Stomach (tissue), 9 donors: ENCODE measurements around the gene MRPS21. TPM values are rescaled to one million over a fixed set of nuclear protein-coding genes. Genes with fewer than 3 reads are reported as not detected.

Experiments
- DNase-seq, 2 donors: peaks; one replicate each; pipeline versions ENCODE4 v3.0.0 to v3.0.0-alpha.2; 2013 to 2019
- H3K27ac ChIP-seq, 5 donors: fragments of 200-600 bp in 4 of 5; sonication (generic) in 4 of 5; one replicate each; pipeline ENCODE4 v1.5.1; 2013 to 2019; ENCODE audit warnings: mild to moderate bottlenecking in 1 of 5, moderate library complexity in 1 of 5
- H3K27me3 ChIP-seq, 3 donors: fragments of 200-600 bp; sonication (generic); one replicate each; pipeline ENCODE4 v1.5.1; 2017 to 2019; ENCODE audit warnings: mixed run types in 1 of 3
- H3K36me3 ChIP-seq, 4 donors: fragments of 200-600 bp; sonication (generic); 1 replicate in 3 of 4; 2 replicates in 1 of 4; pipeline ENCODE4 v1.5.1; 2016 to 2019
- H3K4me1 ChIP-seq, 4 donors: fragments of 200-600 bp; sonication (generic); one replicate each; pipeline ENCODE4 v1.5.1; 2016 to 2019
- H3K4me3 ChIP-seq, 4 donors: fragments of 200-600 bp; sonication (generic) in 3 of 4; one replicate each; pipeline ENCODE4 v1.5.1; 2016 to 2019; ENCODE audit warnings: mild to moderate bottlenecking in 1 of 4
- H3K9me3 ChIP-seq, 4 donors: fragments of 200-600 bp; sonication (generic); one replicate each; pipeline ENCODE4 v1.5.1; 2016 to 2019
- CTCF ChIP-seq, 7 experiments: fragments of 450-650 bp in 4 of 7; fragments of 200-600 bp in 3 of 7; sonication (generic) in 3 of 7; IDR thresholded peaks; one replicate each; pipeline ENCODE4 v1.5.1; 2016 to 2019; ENCODE audit warnings: antibody characterized with exemption in 7 of 7, control low read depth in 2 of 7, mild to moderate bottlenecking in 1 of 7
- EP300 ChIP-seq: sonication (generic); formaldehyde crosslinking; IDR thresholded peaks from one replicate; pipeline ENCODE4 v1.6.1; 2017; ENCODE audit warnings: antibody characterized with exemption
- POLR2A ChIP-seq, 4 donors: fragments of 450-650 bp; IDR thresholded peaks; one replicate each; pipeline ENCODE4 v1.6.1; 2016; ENCODE audit warnings: antibody characterized with exemption in 4 of 4, control low read depth in 2 of 4, mild to moderate bottlenecking in 1 of 4, moderate library complexity in 1 of 4
- POLR2AphosphoS5 ChIP-seq, 3 donors: sonication (generic); formaldehyde crosslinking; IDR thresholded peaks; one replicate each; pipeline ENCODE4 v1.6.1; 2016; ENCODE audit warnings: antibody characterized with exemption in 3 of 3
- WGBS, 5 donors: extraction: QIAGEN DNeasy Blood & Tissue Kit in 3 of 5; methylation state at CpG; one replicate each; pipeline versions ENCODE4 v1.1.5 to v1.1.7; 2013 to 2018; 5-methylcytosine and 5-hydroxymethylcytosine counted together
- intact Hi-C: fragments of 100-400 bp; cut with DNase I; formaldehyde crosslinking; loops from one replicate; pipeline ENCODE4 v1.15.1; 2023; ENCODE audit warnings: low total_unique reads
- polyA plus RNA-seq, 3 donors: library from polyadenylated mRNA; stranded (reverse); fragments of 200-250 nt; gene quantifications; one replicate each; pipeline ENCODE4 v1.2.3, GENCODE V29; 2013
- total RNA-seq, 5 donors: library from RNA; depleted of rRNA; stranded (reverse); fragments of >200 nt; gene quantifications; one replicate each; pipeline versions ENCODE4 v1.1.0 to v1.2.3, GENCODE V29; 2014 to 2016
- donor health status: healthy with polysubstance abuse.
- donor health status: Bipolar disorder and iron deficiency.
- donor health status: healthy.

Gene MRPS21
- total and polyA plus RNA-seq, 8 donors: 2.0 to 130 (median 88.8) TPM

- H3K4me1 ChIP-seq: peaks cover 21 to 49% (median 36%) of the 10 kb centered on the region in 4 donors
- TF ChIP-seq EP300 (no peak), POLR2AphosphoS5 (IDR thresholded peaks at IDR 0.05) (peak in 2 of 3 donors; percentile 0 to 56)
- DNase-seq: no peak
- H3K36me3 ChIP-seq: peaks cover 0 to 33% (median 24%) of the 10 kb centered on the region in 4 donors
- H3K27me3 ChIP-seq: no peaks in the 10 kb centered on the region
- intact Hi-C loops: no loop called here
- peak overlapping the region; percentile 79 to 95 (median 87) for H3K27ac ChIP-seq
- no peaks in the 10 kb centered on the region for H3K9me3 ChIP-seq
- peak overlapping the region; percentile 50 to 68 (median 56) for H3K4me3 ChIP-seq
- WGBS, 5 donors: 4 to 15% (median 8%) methylated on average over 21 of the region's 21 CpGs
Observed at GRCh38 chr1:150282558-150282958, 11.1 kb upstream of the MRPS21 start.

GRCh38 chr1:150283260-150283659, 10.4 kb upstream of the MRPS21 start:
- no peak for DNase-seq
- peak overlapping the region in 4 of 5 donors; percentile 79 to 95 (median 89) for H3K27ac ChIP-seq
- intact Hi-C loops: no loop called here
- H3K27me3 ChIP-seq: no peaks in the 10 kb centered on the region
- TF ChIP-seq POLR2AphosphoS5 (IDR thresholded peaks at IDR 0.05) (no peak), EP300 (no peak), POLR2A (IDR thresholded peaks at IDR 0.05) (no peak), CTCF (IDR thresholded peaks at IDR 0.05) (no peak)
- WGBS, 5 donors: 81 to 87% (median 85%) methylated on average over 12 of the region's 12 CpGs
- peaks cover 21 to 49% (median 36%) of the 10 kb centered on the region in 4 donors for H3K4me1 ChIP-seq
- peak overlapping the region; percentile 50 to 68 (median 56) for H3K4me3 ChIP-seq
- H3K36me3 ChIP-seq: peaks cover 0 to 40% (median 26%) of the 10 kb centered on the region in 4 donors
- H3K9me3 ChIP-seq: no peaks in the 10 kb centered on the region

DNA sequence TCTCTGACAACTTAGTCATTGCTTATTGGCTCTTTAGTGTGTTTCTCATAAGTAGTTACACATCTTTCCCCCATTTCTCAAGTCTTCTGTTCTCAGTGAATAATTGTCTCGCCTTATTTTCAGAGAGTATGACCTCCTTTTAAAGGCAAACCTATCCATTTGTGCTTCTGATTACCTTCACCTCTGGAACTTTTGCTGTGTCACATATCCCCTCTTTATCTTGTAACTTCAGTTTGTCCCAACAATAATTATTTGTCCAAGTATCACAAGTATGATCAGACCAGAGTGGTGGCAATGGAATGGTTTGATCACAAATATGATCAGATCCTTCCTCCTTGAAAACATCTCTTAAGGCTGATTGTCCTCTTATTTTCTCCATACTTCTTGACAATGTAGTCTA, 5.3 kb upstream of the MRPS21 start:
- Histone ChIP-seq H3K36me3 (peaks cover 0 to 40% (median 26%) of the 10 kb centered on the region in 4 donors), H3K9me3 (no peaks in the 10 kb centered on the region), H3K27me3 (no peaks in the 10 kb centered on the region), H3K27ac (no peak overlapping the region), H3K4me3 (no peak overlapping the region), H3K4me1 (peaks cover 5 to 20% (median 15%) of the 10 kb centered on the region in 4 donors)
- no peak for DNase-seq
- intact Hi-C loops: no loop called here
- TF ChIP-seq POLR2A (IDR thresholded peaks at IDR 0.05) (no peak), EP300 (no peak), CTCF (IDR thresholded peaks at IDR 0.05) (no peak), POLR2AphosphoS5 (IDR thresholded peaks at IDR 0.05) (no peak)
- WGBS, 5 donors: 84 to 96% (median 90%) methylated on average over 1 of the region's 1 CpG

DNA sequence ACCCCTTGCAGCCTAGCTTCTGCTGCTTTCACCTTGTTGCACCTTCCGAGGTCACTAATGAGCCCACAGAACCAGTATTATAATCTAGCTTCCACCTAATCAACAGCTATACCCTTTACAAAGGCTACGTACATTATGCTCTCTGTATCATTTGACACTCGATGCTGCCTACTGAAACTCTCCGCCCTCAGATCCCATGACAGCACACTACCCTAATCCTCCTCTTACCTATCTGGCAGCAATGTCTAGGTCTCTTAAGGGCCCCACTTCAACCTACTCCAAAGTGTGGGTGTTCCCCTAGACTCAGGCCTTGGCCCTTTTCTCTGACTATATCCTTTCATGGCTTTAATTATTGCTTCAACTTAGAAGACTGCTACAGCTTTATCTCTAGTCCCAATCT, 4.8 kb upstream of the MRPS21 start:
- WGBS, 5 donors: 82 to 91% (median 89%) methylated on average over 4 of the region's 4 CpGs
- H3K9me3 ChIP-seq: no peaks in the 10 kb centered on the region

More for the DNA sequence above, 4.8 kb upstream of the MRPS21 start:
- TF ChIP-seq CTCF (IDR thresholded peaks at IDR 0.05) (no peak), POLR2AphosphoS5 (IDR thresholded peaks at IDR 0.05) (no peak), POLR2A (IDR thresholded peaks at IDR 0.05) (no peak), EP300 (no peak)
- peaks cover 0 to 40% (median 26%) of the 10 kb centered on the region in 4 donors for H3K36me3 ChIP-seq
- DNase-seq: no peak
- no peak overlapping the region for H3K4me3 ChIP-seq
- intact Hi-C loops: no loop called here
- H3K27ac ChIP-seq: no peak overlapping the region
- H3K4me1 ChIP-seq: peaks cover 5 to 17% (median 13%) of the 10 kb centered on the region in 4 donors
- H3K27me3 ChIP-seq: no peaks in the 10 kb centered on the region
